Glomerular endothelial cell (primary cell): ENCODE results near the gene RPL12. TPM values are rescaled to one million over a fixed set of nuclear protein-coding genes. Genes with fewer than 3 reads are reported as not detected.

ENCODE experiments used
- DNase-seq: peaks from one replicate; pipeline ENCODE4 v3.0.0-alpha.2; 2011; ENCODE audit warnings: low read depth, low spot score; ENCODE audit errors: extremely low read depth
- total RNA-seq: library from RNA; depleted of rRNA; stranded (reverse); fragments of >200 nt; gene quantifications from 2 replicates; pipeline ENCODE4 v1.2.3, GENCODE V29; 2015

RPL12 gene
- 1,564 and 2,739 TPM in 2 replicates for total RNA-seq

DNA sequence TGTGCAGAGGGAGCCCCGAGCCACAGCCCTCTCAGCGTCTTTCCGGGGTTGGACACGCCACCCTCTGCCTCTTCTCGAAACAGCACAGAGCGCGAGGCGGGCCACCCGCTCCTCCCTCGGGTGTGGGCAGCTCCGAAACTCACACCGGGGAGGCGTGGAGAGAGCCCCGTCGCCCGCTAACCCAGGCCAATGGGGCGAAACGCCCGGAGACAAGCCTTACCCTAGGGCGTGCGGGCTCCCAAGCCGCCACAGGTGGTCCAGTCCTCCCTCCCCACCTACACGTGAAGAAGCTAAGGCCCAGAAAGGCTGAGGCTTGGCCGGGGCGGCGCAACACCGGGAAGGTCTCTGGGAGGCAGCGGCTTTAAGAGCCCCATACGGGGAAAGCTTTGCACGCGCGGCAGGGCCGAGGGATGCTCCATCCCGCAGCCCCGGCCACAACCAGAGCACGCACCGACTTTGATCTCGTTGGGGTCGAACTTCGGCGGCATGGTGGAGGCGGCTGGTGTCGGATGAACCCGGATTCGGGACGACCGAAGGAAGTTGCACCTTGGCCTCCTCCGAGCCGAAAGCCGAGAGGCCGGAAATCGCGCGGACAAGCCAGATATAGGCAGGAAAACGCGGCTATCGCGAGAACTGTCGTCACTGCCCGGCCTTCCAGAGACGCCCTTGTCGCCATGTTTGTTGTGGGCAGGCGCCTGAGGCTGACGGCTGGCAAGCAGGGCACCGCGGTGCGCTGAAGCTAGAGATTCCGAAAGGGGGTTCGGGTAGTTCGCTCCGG, at the start of gene RPL12, which contains the start of gene LRSAM1:
TSS of gene RPL12 (minus strand) at position 577 of the 778 bp plus-strand sequence. CDS start at position 488, 89 bp downstream.
TSS of gene LRSAM1 (plus strand) at position 681 of the 778 bp plus-strand sequence. CDS start 3,018 bp downstream, outside the sequence.
- DNase-seq, result peak; percentile 82

DNA sequence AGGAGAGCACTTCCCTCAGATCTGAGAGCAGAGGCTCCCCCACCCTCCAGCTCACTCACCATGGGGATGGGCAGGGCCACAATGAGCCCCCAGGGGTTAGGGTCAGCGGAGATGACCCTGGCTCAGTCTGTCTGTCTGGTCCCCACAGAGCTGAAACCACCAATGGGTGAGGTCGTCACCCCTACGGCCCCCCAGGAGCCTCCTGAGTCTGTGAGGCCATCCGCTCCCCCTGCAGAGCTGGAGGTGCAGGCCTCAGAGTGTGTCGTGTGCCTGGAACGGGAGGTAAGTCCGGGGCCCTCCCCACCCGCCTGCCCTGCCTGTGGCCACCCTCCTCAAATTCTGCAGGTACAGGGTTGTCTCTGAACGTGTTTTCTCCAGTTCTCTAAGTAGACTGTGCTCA, 49.7 kb upstream of the RPL12 start:
- no peak for DNase-seq

- no peak for DNase-seq
Measured at GRCh38 chr9:127500399-127500798, 49.2 kb upstream of the RPL12 start.

- no peak for DNase-seq
Measured at GRCh38 chr9:127498298-127498697, 47.1 kb upstream of the RPL12 start.

DNA sequence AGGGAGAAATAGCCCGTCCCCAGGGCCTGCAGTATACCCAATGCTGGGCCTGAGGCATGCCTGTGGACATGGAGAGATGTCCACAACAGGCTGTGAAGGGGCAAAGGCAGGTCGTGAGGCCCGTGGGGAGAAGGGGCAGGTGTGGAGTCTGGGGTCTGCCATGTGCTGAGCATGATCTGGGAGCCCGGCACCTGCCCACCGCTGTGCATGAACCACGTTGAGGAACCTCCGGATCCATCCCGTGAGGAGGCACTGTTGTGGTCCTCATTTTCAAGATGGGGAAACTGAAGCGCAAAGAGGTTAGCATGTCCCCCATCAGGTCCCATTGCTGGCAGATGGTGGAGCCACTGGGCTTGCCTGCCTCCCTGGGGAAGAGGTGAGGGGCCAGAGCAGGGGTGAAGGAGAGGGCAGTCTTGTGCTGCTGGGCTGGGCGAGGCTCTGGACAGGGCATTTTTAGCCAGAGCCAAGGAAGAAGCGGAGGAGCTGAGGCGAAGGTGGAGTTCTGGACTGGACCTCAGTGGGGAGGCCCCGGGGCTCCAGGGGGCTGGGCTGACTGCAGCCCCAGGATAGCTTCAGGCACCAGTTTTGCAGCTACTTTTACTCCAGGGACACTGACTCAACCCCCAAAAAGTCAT, 46.6 kb upstream of the RPL12 start:
- DNase-seq, result no peak

GRCh38 chr9:127496974-127497373, 45.8 kb upstream of the RPL12 start:
- DNase-seq, result no peak

DNA sequence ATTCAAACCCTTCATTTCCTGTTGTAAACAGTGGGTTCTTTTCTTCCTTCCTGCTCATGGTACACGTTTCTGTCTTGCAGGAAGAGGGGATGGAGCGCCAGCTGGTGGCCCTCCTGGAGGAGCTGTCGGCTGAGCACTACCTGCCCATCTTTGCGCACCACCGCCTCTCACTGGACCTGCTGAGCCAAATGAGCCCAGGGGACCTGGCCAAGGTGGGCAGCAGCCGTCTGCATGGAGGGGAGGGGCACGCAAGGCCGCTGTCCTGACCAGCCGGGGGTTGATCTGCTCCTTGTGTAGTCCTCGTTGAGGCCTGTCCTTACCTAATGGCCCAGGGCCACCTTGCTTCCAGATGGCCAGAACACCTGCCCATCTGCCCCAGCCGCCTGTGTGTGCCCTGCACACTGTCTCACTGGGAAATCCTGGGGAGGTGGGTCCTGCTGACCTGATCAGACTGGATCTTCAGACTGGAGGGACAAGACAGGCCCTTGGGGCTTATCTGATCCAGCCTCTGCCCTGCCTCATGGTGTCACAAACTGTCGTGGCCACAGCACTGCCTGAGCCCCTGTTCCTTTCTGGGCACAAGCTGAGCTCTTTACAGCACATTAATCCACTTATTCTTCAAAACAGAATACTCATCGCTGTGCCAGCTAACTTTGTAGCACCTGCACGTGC, 44.8 kb upstream of the RPL12 start:
- DNase-seq, result no peak

- DNase-seq, result no peak
Measured at GRCh38 chr9:127494304-127494702, 43.1 kb upstream of the RPL12 start.

DNA sequence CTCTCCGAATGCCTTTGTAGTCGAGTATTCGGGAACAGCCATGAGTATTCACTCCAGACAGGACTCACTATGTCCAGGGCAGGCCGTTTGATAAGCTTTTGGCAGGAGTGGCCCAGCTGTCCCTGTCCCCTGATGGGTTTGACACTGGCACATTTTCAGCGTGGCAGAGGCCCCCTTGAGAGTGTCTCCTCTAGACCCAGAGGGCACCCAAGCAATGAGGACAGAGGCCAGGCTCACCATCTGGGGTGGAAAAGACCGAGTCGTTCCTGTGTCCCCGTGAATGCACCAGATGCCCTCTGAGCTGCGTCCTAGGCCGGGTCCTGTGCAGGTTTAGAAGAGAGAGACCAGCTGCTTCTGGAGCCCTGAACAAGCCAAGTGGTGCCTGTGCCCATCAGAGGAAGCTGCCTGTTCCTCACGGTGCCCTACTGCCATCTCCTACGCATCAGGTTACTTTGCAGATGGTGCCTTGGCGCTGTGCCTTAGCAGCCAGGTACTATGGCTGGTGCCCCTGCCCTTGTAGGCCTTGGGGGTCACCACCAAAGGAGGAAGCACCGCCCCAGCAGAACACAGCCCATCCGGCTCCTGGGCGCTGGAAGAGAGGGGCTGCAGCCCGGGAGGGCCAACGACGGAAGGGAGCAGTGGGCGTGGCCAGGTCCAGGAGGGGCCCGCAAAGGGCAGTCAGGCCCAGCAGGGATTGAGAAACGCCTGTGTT, 42.5 kb upstream of the RPL12 start:
- DNase-seq, result no peak

GRCh38 chr9:127492616-127493015, 41.4 kb upstream of the RPL12 start:
- DNase-seq, result no peak

- no peak for DNase-seq
Measured at GRCh38 chr9:127491516-127491915, 40.3 kb upstream of the RPL12 start.

- no peak for DNase-seq
Measured at GRCh38 chr9:127490535-127491230, 39.5 kb upstream of the RPL12 start.

GRCh38 chr9:127489471-127490115, 38.4 kb upstream of the RPL12 start:
- no peak for DNase-seq

GRCh38 chr9:127488946-127489345, 37.7 kb upstream of the RPL12 start:
- no peak for DNase-seq

- no peak for DNase-seq
Measured at GRCh38 chr9:127485995-127486394, 34.8 kb upstream of the RPL12 start.

DNA sequence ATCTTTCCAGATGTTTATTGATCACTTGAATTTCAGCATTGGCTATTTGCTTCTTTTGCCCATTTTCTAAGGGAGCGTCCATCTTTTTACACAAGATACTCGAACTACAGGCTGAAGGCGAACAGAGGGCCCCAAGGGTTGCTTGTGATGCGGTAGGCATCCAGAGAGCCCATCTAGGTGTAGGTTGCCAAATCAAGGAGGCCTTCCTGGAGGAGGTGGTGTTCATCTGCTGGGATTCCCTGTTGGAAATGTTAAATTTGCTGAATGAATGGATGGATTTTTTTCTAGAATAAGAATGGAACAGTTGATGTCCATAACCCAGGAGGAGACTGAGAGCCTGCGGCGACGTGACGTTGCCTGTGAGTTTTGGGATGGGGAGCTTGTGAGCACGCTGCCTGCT, 31.5 kb upstream of the RPL12 start:
- DNase-seq, result no peak

- DNase-seq, result no peak
Measured at GRCh38 chr9:127479507-127480081, 28.4 kb upstream of the RPL12 start.

DNA sequence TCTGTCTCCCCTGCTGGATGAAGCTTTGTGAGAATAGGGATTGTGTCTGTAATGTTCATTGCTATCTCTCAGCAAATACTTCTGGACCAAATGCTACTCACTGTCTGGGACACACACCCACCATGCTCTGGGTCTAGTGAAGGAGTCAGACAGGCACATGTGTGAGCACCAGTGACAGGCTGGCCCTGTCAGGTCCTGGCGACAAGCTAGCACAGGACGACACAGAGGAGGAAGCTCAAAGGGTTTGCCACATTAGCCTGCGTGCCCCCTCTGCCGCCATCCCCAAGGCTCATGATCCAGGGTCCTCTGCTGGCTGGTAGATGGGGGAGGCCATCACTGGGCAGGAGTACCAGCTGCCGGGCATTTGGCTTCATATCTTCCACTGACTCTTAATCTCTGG, 23.4 kb upstream of the RPL12 start:
- no peak for DNase-seq

- DNase-seq, result no peak
Measured at GRCh38 chr9:127473932-127474331, 22.7 kb upstream of the RPL12 start.

- no peak for DNase-seq
Measured at GRCh38 chr9:127473501-127473900, 22.3 kb upstream of the RPL12 start.
